Fibroblast of villous mesenchyme (primary cell): ENCODE data around the gene CMKLR1. TPM values are rescaled to one million over a fixed set of nuclear protein-coding genes. Genes with fewer than 3 reads are reported as not detected.

Source experiments
- DNase-seq: peaks from one replicate; pipeline ENCODE4 v3.0.0-alpha.2; 2010; ENCODE audit warnings: low read depth
- H3K4me3 ChIP-seq: 2 replicates; pipeline ENCODE4 v1.5.1; 2011; ENCODE audit warnings: low read depth, mild to moderate bottlenecking, low read length
- total RNA-seq: library from RNA; depleted of rRNA; stranded (reverse); fragments of >200 nt; gene quantifications from 2 replicates; pipeline ENCODE4 v1.2.3, GENCODE V29; 2012
- TF ChIP-seq, protein P1 (sequence below): IDR thresholded peaks from 2 replicates; pipeline ENCODE4 v1.5.1; 2012; ENCODE audit warnings: low read depth, mild to moderate bottlenecking, low read length; ENCODE audit not compliant: insufficient read depth

CMKLR1 gene
- total RNA-seq, 1 donor = 1.7 TPM

DNA sequence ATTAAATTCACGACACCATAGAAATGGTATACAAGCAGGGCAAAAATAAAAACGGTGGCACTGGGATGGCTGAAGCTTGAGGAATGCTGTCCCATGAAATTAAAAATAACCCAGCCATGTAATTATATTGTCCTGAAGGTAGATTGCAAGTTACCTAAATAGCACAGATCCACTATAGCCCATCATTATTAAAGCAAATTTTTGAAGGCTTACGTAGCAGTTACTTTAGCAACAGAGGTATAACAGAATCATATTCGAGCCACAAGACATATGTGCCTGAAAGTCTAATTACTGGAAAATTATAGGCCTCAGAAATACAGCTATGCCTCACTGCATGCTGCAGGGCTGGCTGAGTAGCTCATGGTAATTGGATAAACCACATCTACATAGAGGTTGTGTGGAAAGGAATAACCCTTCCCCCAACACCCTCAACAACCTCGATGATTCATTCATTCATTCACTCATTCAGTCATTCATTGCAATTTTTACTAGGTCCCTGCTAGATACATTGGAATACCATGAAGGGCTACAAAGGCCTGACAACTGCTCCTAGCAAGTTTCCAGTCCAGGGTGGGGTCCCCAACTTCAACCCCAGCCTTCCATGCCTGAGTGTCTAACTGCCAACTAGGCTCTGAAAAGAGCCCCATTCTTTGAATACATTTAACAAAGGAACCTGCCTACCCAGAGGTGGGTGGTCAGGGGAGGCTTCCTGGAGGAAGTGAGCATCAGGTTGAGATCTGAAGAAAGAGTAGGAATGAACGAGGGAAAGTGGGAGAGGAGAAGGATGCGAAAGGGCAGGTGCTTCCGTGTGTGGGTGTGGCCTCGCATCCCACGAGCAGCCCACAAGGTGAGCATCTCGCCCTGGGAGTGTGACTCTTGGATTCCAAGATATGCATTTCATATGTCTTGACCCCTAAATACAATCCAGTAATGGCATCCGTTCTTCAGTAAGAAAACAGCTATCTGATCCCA is 18.0 kb upstream of the CMKLR1 start:
- no peak for DNase-seq
- H3K4me3 ChIP-seq = no peak overlapping the region
- TF ChIP-seq, protein P1, sequence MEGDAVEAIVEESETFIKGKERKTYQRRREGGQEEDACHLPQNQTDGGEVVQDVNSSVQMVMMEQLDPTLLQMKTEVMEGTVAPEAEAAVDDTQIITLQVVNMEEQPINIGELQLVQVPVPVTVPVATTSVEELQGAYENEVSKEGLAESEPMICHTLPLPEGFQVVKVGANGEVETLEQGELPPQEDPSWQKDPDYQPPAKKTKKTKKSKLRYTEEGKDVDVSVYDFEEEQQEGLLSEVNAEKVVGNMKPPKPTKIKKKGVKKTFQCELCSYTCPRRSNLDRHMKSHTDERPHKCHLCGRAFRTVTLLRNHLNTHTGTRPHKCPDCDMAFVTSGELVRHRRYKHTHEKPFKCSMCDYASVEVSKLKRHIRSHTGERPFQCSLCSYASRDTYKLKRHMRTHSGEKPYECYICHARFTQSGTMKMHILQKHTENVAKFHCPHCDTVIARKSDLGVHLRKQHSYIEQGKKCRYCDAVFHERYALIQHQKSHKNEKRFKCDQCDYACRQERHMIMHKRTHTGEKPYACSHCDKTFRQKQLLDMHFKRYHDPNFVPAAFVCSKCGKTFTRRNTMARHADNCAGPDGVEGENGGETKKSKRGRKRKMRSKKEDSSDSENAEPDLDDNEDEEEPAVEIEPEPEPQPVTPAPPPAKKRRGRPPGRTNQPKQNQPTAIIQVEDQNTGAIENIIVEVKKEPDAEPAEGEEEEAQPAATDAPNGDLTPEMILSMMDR = no peak

DNA sequence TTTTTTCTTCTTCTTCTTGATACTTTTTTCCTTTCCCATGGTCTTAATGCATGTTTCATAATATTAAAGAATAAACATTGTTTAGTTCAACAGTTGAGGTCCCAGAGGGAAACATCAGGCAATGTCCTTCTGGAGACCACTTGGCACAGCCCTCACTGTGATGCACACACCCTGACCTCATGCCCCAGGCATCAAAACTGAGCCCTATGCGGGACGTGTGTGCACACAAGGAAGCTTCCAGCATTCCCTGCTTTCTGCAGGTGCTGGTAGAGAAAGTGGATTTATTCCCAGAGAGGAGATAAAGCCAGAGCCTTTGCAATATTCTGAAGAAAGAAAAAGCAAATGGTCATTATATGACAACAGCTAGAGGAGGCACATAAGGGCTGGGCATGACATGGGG is 16.0 kb upstream of the CMKLR1 start:
- no peak overlapping the region for H3K4me3 ChIP-seq
- no peak for DNase-seq
- TF ChIP-seq, protein P1 = no peak

DNA sequence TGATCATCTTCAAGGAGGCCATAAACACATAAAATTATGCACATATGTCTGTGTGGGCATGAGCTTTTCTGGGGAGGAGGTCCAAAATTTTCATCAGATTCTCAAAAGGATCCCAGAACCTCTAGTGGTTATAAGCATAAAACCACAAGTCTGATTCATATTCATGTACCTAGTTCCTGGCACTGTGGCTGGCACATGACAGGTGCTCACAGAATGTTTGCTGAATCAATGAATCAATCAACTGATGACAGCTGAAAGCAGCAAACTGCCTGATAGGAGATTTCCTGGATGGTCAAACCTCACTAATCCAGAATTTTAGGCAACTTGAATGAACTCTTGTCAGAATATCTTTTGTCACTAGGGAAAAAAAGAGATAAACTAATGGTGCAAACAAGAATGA is 13.5 kb upstream of the CMKLR1 start:
- TF ChIP-seq, protein P1 = no peak
- no peak for DNase-seq
- no peak overlapping the region for H3K4me3 ChIP-seq

DNA sequence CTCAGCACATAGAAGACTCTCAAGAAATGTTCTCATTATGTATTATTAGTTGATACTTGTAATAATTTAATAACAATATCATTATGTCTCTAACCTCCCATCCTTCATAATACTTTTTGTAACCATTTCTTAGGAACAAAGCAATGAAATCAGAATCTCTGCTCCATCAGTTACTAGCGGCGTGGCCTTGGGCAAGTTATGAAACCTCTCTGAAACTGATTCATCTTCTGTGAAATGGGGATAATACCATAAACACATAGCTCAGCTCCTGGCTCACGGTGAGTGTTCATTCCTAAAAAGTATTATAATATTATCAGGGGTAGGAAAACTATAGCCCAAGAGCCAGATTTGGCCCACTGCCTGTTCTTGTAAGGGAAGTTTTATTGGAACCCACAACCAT is 11.4 kb upstream of the CMKLR1 start:
- TF ChIP-seq, protein P1 = no peak
- no peak for DNase-seq

DNA sequence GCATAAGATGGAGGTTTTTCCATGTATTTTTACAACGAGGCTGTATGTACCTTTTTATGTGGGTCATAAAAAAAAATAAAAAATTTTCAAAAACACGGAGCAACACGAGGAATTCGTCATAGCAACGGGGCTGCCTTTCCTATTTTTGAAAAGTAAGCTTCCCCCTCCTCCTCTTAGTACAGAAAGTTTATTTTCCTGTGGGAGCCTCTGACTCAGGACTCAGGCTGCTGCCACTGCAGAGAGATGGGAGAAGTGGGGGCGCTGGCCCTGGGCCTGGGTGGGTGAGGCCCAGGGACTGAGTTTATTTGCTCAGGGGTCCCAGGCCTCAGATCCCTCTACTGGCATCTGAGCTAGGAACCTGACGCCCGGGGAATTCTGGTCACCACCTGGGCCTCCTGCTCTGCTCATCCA is 10.2 kb upstream of the CMKLR1 start:
- DNase-seq = no peak
- TF ChIP-seq, protein P1 = no peak
- no peak overlapping the region for H3K4me3 ChIP-seq

More for the DNA sequence above, 11.4 kb upstream of the CMKLR1 start:
- H3K4me3 ChIP-seq = no peak overlapping the region

DNA sequence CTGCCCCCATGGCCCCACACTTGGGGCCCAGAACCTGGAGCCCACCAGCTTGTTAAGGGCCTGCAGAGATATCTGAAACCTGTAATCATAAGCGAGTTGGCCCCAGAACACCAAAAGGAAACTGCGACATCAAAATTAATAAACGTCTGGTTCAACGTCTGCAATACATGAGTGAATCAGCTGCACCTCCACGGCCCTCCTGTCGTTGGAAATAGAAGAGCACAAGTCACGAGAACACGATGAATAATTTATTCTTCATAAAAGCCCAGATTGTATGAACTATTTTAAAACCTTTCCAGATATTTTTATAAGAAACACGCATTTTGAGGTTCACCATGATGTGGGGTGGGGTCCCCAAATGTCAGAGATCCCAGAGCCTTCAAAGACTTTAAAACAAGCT is 9.7 kb upstream of the CMKLR1 start:
- no peak overlapping the region for H3K4me3 ChIP-seq
- TF ChIP-seq, protein P1 = no peak
- no peak for DNase-seq
